ENCODE measurements around the gene ZNF695.
"Not testable (repeated sequence)": the region's sequence is repeated elsewhere in the genome, so short reads cannot be mapped to it uniquely, and the experiment has no call there.

Gene ZNF695

DNA sequence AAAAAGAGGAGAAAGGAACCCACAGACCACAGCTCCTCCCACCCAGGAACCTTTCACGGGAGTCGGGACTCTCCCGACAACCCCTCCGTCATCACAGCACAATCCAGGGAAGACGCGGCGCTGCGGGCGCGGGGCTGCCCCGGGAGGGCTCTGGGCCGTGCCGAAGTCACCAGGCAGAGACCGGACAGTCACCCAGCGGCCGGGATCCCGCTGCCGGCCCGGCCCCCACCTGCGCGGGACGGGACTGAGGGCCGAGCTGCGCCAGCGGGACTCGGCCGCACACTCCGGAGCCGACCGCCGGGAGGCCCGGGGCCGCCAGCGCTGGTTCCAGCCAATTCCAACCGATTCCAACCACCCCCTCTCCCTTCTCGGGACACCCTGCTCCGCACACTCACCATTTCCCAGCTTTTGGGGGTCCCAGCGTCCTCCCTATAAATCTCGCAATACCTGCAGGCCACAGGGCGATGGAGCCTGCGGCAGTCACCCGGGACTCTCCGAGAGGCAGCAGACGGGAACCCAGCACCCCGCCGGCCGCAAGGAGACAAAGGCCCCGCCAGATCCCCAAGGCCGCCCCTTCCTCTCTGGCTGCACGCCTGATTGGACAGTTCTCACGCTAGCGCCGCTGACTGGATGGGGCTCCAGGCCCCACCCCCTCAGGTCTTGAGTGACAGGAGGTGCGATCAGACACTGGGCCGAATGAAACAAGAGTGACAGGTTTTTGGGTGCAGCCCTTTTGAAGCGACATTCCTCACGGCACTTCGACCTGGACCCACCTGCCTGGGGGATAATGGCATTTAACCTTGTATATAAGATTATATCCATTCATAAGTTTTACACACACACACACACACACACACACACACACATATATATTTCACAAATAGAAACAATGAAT is at the start of gene ZNF695:
ZNF695 (minus strand) TSS at position 547 of the 895 bp plus-strand sequence; CDS start at position 398, 149 bp downstream.
- DNase-seq = peak; percentile 100

DNA sequence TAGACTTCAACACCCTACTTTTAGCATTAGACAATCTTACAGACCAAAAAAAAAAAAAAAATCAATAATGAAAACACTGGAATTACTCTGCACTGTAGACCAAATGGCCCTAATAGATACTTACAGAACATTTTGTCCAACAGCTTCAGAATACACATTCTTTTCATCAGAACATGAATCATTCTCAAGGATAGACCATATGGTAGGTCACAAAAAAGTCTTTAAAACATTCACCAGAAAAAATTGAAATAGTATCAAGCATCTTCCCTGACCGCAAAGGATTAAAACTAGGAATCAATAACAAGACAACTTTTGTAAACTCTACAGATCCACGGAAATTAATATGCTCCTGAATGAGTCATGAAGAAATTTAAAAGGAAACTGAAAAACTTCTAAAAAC is 48.2 kb upstream of the ZNF695 start:
- DNase-seq = no peak

DNA sequence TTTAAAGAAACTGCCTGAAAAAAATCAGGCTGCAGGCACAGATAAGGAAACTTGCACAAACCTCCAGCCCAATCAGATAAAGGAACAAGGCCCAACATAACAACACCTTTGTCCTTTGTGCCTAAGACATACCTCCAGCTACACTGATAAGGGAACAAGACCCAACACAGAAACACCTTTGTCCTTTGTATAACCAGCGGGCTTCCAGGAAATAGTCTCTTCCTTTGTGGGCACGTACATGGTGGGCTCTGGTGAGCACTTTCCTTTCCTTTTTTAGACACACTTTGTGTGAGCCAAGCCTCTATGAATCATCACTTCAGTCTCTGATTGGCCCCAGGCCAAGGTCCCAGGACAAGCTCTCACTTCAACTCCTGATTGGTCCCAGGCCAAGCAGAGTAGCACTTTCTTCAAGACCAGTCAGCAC is 47.1 kb upstream of the ZNF695 start:
- DNase-seq = no peak

DNA sequence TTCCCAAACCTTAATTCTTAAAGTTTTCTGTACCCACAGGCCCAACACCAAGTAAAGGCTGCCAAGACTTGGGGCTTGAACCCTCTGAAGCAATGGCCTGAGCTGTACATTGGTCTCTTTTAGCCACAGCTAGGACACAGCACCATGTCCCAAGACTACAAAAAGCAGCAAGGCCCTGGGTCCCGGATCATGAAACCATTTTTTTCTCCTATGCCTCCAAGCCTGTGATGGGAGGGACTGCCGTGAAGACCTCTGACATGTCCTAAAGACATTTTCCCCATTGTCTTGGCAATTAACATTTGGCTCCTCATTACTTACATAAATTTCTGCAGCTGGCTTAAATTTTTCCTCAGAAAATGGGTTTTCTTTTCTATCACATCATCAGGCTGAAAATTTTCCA is 39.8 kb upstream of the ZNF695 start:
- DNase-seq = no peak

DNA sequence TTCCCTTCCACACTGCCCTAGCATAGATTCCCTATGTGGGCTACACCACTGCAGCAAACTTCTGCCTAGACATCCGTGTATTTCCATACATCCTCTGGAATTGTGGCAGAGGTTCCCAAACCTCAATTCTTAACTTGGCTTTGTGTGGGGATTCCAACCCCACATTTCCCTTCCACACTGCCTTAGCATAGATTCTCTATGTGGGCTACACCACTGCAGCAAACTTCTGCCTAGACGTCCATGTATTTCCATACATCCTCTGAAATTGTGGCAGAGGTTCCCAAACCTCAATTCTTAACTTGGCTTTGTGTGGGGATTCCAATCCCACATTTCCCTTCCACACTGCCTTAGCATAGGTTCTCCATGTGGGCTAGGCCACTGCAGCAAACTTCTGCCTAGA is 39.4 kb upstream of the ZNF695 start:
- no peak for DNase-seq

DNA sequence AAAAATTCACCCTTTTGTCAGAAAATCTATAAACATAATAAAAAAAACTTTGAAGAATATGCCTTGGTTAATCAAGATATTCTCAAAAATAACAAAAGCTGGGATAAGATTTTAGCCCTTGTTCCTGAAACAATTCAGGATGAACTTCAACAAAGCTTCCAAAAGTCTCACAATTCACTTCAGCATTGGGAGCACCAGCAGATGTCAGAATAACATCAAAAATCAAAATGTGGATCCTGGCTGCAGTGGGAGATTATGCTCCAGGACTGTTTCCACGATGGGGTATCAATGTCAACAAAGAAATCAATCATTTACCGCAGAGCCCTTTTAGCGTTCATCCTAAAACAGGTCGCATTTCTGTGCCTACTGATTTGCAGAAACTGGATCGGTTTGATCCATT is 35.5 kb upstream of the ZNF695 start:
- DNase-seq = no peak

DNA sequence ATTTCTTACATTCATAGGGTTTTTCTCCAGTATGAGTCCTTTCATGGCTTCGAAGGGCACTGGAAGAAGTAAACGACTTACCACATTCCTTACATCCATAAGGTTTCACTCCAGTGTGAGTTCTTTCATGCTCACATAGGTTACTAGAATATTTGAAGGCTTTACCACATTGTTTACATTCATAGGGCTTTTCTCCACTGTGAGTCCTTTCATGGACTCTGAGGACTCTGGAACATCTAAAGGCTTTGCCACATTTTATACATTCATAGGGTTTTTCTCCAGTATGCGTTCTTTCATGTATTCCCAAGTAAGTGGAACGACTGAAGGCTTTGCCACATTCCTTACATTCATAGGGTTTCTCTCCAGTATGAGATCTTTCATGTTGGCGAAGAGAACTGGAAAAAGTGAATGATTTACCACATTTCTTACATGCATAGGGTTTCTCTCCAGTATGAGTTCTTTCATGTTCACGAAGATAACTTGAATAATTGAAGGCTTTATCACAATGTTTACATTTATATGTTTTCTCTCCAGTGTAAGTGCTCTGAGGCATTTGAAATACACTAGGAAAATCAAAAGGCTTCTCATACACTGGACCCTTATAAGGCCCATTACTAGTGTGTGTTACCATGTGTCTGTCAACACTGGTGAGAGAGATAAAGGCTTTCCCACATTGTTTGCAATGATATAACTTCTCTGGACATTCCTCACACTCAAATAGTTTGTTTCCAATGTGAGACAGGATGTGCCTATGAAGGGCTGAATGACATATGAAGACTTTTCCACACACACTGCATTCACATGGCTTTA is 29.9 kb upstream of the ZNF695 start:
- DNase-seq = no peak

DNA sequence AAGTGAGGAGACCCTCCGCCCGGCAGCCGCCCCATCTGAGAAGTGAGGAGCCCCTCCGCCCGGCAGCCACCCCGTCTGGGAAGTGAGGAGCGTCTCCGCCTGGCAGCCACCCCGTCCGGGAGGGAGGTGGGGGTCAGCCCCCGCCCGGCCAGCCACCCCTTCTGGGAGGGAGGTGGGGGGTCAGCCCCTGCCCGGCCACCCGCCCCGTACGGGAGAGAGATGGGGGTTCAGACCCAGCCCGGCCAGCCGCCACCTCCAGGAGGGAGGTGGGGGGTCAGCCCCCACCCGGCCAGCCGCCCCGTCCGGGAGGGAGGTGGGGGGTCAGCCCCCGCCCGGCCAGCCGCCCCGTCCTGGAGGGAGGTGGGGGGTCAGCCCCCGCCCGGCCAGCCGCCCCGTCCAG is 24.4 kb upstream of the ZNF695 start:
- not testable (repeated sequence) for DNase-seq

DNA sequence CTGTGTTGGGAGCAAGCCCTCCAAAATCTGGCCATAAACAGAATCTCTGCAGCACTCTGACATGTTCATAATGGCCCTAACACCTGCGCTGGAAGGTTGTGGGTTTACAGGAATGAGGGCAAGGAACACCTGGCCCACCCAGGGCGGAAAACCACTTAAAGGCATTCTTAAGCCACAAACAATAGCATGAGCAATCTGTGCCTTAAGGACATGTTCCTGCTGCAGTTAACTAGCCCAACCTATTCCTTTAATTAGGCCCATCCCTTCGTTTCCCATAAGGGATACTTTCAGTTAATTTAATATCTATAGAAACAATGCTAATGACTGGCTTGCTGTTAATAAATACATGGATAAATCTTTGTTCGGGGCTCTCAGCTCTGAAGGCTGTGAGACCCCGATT is 16.8 kb upstream of the ZNF695 start:
- not testable (repeated sequence) for DNase-seq

DNA sequence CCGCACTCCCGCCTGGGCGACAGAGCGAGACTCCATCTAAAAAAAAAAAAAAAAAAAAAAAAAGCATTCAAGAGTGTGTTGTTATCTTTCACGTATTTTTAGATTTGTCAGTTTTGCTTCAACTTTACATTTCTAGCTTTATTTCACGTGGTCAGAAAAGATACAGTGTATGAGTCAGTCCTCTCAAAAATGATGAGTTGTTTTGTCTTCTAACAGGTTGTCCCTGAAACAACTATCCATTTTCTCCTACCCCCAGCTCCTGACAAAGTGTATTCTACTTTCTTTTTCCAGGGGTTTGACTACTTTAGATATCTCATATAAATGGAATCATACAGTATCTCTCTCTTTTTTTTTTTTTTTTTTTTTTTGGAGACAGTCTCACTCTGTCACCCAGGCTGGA is 5.5 kb upstream of the ZNF695 start:
- DNase-seq = no peak

DNA sequence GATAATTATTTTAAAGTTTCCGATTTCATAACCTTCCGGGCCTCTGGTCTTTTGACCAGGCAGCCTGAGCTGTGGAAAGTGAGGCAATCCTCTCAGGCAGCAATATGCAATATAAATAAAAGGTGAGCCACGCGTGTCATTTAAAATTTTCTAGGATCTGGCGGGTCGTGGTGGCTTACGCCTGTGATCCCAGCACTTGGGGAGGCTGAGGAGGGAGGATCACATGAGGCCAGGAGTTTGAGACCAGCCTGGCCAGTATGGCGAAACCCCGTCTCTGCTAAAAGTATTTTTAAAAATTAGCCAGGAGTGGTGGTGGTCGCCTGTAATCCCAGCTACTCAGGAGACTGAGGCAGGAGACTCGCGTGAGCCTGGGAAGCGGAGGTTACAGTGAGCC is 546 bp upstream of the ZNF695 start:
- DNase-seq = no peak

DNA sequence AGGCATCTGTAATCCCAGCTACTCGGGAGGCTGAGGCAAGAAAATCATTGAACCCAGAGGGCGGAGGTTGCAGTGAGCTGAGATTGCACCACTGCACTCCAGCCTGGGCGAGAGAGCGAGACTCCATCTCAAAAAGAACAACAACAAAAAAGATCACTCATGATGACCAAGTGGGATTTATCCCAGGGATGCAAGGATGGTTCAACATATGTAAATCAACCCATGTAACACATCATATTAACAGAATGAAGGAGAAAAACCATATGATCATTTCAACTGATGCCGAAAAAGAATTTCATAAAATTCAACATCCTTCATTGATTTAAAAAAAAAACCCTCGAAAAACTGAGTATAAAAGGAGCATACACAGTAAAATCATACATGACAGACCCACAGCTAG is 3.8 kb downstream of the ZNF695 start:
- DNase-seq = not testable (repeated sequence)

DNA sequence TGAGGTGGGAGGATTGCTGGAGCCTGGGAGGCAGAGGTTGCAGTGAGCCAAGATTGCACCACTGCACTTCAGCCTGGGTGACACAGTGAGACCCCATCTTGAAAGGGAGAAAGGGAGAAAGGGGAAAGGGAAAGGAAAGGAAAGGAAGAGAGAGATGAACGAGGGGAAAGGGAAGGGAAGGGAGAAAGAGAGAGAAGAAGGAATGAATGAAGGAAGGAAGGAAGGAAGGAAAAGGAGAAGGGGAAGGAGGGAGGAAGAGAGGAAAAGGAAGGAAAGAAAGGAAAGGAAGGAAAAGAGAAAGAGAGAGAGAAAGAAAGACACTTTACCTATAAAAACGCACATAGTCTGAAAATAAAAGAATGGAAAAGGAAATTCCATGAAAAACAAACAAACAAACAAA is 18.0 kb downstream of the ZNF695 start:
- no peak for DNase-seq

DNA sequence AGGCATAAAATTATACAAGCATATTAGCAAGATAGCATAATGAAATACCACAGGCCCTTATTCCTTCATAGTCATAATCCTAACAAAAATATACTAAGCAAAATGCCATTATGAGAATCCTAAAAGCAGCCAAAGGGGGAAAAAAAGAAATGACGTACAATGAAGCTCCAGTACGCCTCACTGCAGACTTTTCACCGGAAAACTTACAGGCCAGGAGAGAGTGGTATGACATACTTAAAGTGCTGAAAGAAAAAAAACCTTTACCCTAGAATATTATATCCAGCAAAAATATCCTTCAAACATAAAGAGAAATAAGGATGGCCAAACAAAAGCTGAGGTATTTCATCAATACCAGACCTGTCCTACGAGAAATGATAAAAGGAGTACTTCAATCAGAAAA is 19.5 kb downstream of the ZNF695 start:
- DNase-seq = no peak

DNA sequence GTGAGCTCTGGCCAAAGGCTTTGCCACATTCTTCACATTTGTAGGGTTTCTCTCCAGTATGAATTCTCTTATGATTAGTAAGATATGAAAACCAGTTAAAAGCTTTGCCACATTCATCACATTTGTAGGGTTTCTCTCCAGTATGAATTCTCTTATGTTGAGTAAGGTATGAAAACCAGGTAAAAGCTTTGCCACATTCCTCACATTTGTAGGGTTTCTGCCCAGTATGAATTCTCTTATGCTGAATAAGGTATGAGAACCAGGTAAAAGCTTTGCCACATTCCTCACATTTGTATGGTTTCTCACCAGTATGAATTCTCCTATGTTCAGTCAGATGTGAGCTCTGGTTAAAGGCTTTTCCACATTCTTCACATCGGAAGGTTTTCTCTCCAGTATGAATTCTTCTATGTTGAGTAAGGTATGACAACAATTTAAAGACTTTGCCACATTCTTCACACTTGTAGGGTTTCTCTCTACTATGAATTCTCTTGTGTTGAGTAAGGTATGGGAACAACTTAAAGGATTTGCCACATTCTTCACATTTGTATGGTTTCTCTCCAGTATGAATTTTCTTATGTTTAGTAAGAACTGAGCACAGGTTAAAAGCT is 20.7 kb downstream of the ZNF695 start:
- no peak for DNase-seq

DNA sequence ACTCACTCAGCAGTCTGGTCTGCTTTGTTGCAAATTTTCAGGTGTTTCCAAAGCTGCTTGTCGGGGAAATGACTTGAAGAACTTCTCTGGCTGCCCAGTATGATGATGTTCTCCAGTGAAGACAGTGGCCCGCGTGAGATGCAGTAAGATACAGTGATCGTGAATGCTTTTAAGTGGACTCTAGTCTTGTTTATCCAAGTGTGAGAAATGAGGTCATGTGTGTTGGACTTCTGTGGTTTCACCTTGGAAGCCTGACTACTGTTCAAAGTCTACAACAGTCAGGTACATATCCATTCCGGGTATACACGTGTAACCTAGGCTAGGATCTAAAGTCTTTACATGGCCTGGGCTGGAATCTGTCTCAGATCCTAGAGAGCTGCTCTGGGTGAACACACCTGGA is 29.1 kb downstream of the ZNF695 start:
- no peak for DNase-seq

DNA sequence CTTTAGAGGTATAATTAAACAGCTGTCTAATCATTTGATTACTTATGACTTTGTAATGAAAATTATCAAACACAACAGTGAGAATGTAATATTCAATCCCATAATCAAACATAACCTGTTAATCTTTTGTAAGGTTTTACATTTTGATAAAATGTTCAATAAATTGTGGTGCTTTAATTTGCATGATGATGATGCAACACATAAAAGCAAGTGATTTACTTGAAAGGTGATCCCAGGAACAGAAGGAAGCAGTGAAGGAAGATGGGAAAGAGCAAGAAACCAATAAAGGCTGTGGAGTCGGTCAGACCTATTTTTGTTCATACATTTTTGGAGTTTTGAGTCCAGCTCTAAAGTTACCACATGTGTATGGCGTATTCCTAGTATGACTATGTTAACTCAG is 29.6 kb downstream of the ZNF695 start:
- DNase-seq = no peak

DNA sequence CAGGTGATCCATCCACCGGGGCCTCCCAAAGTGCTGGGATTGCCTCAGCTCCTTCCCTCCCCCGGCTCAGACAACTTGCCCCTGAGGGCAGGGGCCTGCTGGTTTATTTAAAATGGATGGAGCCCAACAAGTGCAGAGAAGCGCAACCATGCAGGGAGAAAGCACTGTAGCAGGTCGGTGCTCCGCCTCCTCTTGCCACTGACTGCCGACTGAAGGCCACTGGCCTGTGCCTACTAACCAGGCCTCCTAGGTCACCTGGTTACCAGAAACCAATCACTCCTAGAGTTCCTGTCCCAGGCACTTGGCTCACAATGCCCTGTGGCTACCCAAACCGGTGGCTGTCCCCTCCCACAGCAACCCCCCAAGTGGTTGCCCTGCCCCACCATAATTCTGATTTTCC is 35.9 kb downstream of the ZNF695 start:
- DNase-seq = no peak

DNA sequence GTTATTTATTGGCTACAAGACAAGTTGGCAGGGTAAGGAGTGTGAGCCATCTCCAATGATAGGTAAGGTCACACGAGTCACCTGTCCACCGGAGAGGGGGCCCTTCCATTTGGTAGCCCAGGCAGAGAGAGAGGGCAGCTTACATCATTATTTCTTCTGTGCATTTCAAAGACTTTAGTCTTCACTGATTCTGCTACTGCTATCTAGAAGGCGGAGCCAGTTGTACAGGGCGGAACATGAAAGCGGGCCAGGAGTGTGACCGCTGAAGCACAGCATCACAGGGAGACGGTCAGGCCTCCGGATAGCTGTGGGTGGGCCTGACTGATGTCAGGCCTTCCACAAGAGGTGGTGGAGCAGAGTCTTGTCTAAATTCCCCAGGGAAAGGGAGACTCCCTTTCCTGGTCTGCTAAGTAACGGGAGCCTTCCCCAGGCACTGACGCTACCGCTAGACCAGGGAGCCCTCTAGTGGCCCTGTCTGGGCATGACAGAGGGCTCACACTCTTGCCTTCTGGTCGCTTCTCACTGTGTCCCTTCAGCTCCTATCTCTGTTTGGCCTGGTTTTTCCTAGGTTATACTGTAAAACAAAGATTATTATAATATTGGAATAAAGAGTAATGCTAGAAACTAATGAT is 36.7 kb downstream of the ZNF695 start:
- DNase-seq = peak; percentile 53

DNA sequence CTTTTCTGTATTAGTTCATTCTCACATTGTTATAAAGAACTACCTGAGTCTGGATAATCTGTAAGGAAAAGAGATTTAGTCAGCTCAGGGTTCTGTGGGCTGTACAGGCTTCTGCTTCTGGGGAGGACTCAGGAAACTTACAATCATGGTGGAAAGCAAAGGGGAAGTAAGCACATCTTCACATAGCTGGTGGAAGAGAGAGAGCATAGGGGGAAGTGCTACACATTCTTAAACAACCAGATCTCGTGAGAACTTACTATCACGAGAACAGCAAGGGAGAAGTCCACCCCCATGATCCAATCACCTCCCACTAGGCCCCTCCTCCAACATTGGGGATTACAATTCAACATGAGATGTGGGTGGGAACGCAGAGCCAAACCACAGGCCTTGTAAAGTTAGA is 38.2 kb downstream of the ZNF695 start:
- no peak for DNase-seq

DNA sequence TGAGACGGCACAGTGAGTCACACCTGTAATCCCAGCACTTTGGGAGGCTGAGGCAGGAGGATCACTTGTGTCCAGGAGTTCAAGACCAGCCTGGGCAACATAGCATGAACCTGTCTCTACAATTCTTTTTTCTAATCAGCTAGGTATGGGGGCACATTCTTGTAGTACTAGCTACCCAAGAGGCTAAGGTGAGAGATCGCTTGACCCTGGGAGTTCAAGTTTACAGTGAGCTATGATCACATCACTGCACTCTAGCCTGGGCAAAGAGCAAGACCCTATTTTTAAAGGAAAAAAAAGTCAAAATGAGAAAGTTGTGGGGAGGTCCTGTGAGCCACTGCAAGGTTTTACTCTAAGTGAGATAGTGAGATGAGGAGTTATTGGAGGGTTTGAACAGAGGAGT is 41.4 kb downstream of the ZNF695 start:
- no peak for DNase-seq

DNA sequence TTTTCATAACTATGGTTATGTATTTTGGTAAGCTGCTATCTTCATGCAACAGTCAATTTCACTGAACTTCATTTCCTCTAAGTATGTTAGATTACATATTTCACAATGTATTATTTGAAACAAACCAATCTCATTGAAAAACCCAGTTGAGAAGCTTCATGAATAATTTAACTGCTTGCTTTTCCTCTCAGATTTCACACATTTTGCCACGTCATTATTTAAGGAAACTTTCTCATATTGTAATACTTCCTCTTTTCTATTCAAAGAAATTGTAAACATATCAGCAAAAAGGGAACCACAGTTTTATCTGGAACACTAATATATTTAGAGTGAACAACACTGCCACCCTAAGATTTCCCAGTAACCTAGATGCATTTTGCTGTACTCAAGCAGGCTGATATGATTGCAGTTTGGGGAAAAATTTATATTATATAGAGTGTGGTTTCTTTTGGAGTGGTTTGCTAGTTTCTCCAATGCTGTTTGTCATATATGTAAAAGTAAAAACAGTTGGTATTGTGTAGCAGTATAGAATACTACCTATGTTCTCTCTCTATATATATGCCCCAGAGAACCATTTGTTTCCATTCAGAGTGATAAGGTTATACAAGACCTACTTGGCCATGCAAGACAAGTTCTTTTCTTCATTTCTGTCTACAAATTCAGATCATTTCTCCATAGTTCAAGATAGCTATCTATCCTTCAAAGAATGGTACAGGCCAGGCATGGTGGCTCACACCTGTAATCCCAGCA is 47.7 kb downstream of the ZNF695 start:
- DNase-seq = no peak
